Measurements from ENCODE around the gene CEP44. TPM values are rescaled to one million over a fixed set of nuclear protein-coding genes. Genes with fewer than 3 reads are reported as not detected.

The CEP44 gene
- total RNA-seq, 1 donor from 2014 or later = 16.4 TPM

DNA sequence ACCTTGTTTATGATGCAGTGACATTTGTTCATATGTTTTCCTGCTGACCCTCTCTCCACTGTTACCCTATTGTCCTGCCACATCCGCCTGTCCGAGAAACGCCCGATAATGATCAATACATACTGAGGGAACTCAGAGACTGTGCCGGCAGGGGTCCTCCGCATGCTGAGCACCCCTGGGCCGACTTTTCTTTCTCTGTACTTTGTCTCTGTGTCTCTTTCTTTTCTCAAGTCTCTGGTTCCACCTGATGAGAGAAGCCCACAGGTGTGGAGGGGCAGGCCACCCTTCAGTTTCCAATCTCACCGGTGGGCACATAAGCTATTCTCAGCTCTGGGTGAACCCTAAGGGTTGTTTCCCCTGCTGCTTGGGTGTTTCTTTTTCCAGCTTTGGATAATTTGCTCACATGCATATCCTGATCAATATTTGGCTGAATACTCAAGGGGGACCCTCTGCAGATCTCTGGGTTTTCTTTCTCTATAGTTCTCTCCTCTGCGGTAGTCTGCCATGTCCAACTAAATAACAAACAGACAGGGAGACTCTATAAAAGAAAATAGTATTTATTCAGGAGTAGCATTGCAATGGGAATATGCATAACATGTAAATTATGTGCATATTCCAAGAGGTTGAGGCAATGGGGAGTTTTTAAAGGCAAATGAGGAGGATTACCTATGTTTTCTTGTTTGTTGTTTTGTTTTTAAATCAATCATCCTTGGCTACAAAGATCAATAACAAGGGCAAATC lies 97.2 kb downstream of the CEP44 start:
- TF ChIP-seq, protein P1, sequence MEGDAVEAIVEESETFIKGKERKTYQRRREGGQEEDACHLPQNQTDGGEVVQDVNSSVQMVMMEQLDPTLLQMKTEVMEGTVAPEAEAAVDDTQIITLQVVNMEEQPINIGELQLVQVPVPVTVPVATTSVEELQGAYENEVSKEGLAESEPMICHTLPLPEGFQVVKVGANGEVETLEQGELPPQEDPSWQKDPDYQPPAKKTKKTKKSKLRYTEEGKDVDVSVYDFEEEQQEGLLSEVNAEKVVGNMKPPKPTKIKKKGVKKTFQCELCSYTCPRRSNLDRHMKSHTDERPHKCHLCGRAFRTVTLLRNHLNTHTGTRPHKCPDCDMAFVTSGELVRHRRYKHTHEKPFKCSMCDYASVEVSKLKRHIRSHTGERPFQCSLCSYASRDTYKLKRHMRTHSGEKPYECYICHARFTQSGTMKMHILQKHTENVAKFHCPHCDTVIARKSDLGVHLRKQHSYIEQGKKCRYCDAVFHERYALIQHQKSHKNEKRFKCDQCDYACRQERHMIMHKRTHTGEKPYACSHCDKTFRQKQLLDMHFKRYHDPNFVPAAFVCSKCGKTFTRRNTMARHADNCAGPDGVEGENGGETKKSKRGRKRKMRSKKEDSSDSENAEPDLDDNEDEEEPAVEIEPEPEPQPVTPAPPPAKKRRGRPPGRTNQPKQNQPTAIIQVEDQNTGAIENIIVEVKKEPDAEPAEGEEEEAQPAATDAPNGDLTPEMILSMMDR (IDR thresholded peaks at IDR 0.05) = no peak
- Histone ChIP-seq H3K27me3 (no peaks in the 10 kb centered on the region), H3K4me1 (no peaks in the 10 kb centered on the region), H3K9me3 (no peaks in the 10 kb centered on the region), H3K4me3 (no peak overlapping the region), H3K36me3 (no peaks in the 10 kb centered on the region), H3K27ac (no peak overlapping the region)
- intact Hi-C loops (cut with DNase I) = no loop called here
- no peak for DNase-seq
- ATAC-seq = no peak

- Histone ChIP-seq H3K9me3 (no peaks in the 10 kb centered on the region), H3K36me3 (no peaks in the 10 kb centered on the region), H3K4me1 (no peaks in the 10 kb centered on the region), H3K27me3 (no peaks in the 10 kb centered on the region), H3K4me3 (no peak overlapping the region), H3K27ac (no peak overlapping the region)
- DNase-seq = no peak
- intact Hi-C loops (cut with DNase I) = no loop called here
- TF ChIP-seq, protein P1 (IDR thresholded peaks at IDR 0.05) = no peak
- no peak for ATAC-seq
Measured at GRCh38 chr4:174381440-174381800, 97.7 kb downstream of the CEP44 start.

Other genes starting within 250 kb of the CEP44 start
- gene FBXO8, start 244 bp upstream of the CEP44 start, total RNA-seq = 33.8 TPM
- 77.2 TPM for gene HPGD, start 238.6 kb downstream of the CEP44 start, total RNA-seq

All from upper lobe of right lung (tissue), 1 donor.